ENCODE measurements around the gene ZNF224. TPM values are rescaled to one million over a fixed set of nuclear protein-coding genes. Genes with fewer than 3 reads are reported as not detected.

Gene ZNF224
- polyA plus RNA-seq, 2 of the 4 experiments (the other 2 are of a cell fraction) = 17.0 to 25.0 TPM

DNA sequence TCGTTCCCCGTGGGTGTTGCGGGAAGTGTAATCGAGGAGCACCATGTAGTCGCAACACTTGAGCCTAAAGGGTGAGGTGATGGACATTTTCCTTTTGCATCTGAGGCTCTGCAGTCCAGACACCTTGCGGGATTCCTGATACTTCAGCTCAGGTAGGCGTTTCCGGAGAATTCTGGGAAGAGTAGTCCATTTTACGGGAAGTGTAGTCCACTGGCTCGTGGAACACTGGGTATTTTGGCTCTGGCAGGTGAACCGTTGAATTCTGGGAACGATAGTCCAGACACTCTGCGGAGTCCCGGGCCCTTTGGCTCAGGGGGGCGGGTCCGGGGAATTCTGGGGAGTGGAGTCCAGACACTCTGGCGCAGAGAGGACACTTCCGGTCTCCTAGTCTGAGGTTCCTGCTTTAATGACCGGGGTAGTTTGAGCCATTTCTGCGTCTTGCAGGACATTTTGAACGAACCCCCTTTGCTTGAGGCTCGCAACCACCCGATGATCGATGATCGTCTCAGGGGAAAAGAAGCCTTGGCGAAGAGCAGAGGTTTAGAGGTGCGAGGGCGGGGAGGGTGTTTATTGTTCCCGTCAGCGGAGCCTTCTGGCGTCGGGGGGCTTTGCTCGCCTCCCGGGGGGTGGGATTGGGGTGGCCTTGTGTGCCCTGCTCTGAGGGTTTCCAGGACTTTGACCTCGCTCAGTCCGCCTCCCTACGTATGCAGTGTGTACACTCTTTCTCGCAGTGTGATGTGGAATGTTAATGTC, 42.3 kb upstream of the ZNF224 start, which contains the start of gene ZNF223:
Gene ZNF223, plus strand, starts transcription at position 387 of the 753 bp plus-strand sequence. CDS start 3,141 bp downstream, outside the sequence.
- ChIA-PET CTCF (no interaction called here), POLR2A (interaction anchor here (0.8 to 1.2 kb wide), 3 partner anchors 42 to 225 kb away, joined by 3 to 4 read pairs (median 3); partner anchors contain the start of genes ZNF224, ZNF227 and ZNF283)
- Histone ChIP-seq H3K9me3 (peaks cover 55% of the 10 kb centered on the region), H3K4me3 (peak within 1 kb of the TSS; percentile 74), H3K4me1 (no peaks in the 10 kb centered on the region), H3K4me2 (peak within 1 kb of the TSS; percentile 82), H3K27ac (peak within 1 kb of the TSS; percentile 71 to 83)
- TF ChIP-seq POLR2A (IDR thresholded peaks at IDR 0.05; ENCODE audit: low read length) (peak; percentile 27; the same call in 1 of the 2 replicates), MYC (IDR thresholded peaks at IDR 0.05; ENCODE audit: borderline replicate concordance, low read length) (peak; percentile 17; the same call in 1 of the 2 replicates), E2F6 (IDR thresholded peaks at IDR 0.05; ENCODE audit: borderline replicate concordance, low read depth) (0 out of 2 replicates have a peak, but pooled peaks have one; percentile 23), TP53 (CRISPR knock-in tag; IDR thresholded peaks at IDR 0.05) (no peak), GATA3 (IDR thresholded peaks at IDR 0.05; ENCODE audit: borderline replicate concordance) (peak; percentile 65; the same call in 1 of the 2 replicates), JUN (IDR thresholded peaks at IDR 0.05) (peak in 1 of 2 experiments; percentile 46; a peak in 1 of 5 replicates), FOXS1 (CRISPR knock-in tag; IDR thresholded peaks at IDR 0.05) (0 out of 2 replicates have a peak, but pooled peaks have one; percentile 2), PHF8 (IDR thresholded peaks at IDR 0.05; ENCODE audit: borderline replicate concordance, low read depth) (0 out of 2 replicates have a peak, but pooled peaks have one; percentile 34), MAX (IDR thresholded peaks at IDR 0.05) (peak; percentile 61)
- TF ChIP-seq, protein P1, sequence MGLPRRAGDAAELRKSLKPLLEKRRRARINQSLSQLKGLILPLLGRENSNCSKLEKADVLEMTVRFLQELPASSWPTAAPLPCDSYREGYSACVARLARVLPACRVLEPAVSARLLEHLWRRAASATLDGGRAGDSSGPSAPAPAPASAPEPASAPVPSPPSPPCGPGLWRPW (IDR thresholded peaks at IDR 0.05) = no peak
- DNase-seq (ENCODE audit: low read depth in 1 of 2, low spot score in 1 of 2) = peak; percentile 96 to 98
- peak; percentile 99 to 100 for ATAC-seq
- 2% methylated on average over 34 of the region's 38 CpGs for WGBS (ENCODE audit: missing lambda C conversion rate)
- peak; percentile 32 for FAIRE-seq

- Histone ChIP-seq H3K9me3 (peaks cover 79% of the 10 kb centered on the region), H3K4me2 (no peak overlapping the region), H3K4me3 (no peak overlapping the region), H3K4me1 (no peaks in the 10 kb centered on the region), H3K27ac (no peak overlapping the region)
- ChIA-PET POLR2A (no interaction called here), CTCF (interaction anchor here (0.6 kb wide), 1 partner anchor 444 kb away, joined by 3 read pairs; the partner anchor contains the start of gene ZNF180)
- ATAC-seq (no peak), DNase-seq (ENCODE audit: low read depth in 1 of 2, low spot score in 1 of 2) (no peak), FAIRE-seq (no peak)
- TF ChIP-seq MAFK (IDR thresholded peaks at IDR 0.05; ENCODE audit: partially characterized antibody) (no peak), RNF2 (IDR thresholded peaks at IDR 0.05; ENCODE audit: borderline replicate concordance, low read depth) (no peak), EHMT2 (IDR thresholded peaks at IDR 0.05; ENCODE audit: low read depth) (no peak), ZFP36 (IDR thresholded peaks at IDR 0.05; ENCODE audit: borderline replicate concordance, partially characterized antibody) (no peak), CBX8 (IDR thresholded peaks at IDR 0.05) (no peak), NFE2L2 (conservative IDR thresholded peaks at IDR 0.05; ENCODE audit: low read length) (no peak), ZNF302 (CRISPR knock-in tag; IDR thresholded peaks at IDR 0.05) (no peak), EP300 (IDR thresholded peaks at IDR 0.05) (no peak), GATA3 (IDR thresholded peaks at IDR 0.05; ENCODE audit: borderline replicate concordance) (no peak)
- TF ChIP-seq, protein P2, sequence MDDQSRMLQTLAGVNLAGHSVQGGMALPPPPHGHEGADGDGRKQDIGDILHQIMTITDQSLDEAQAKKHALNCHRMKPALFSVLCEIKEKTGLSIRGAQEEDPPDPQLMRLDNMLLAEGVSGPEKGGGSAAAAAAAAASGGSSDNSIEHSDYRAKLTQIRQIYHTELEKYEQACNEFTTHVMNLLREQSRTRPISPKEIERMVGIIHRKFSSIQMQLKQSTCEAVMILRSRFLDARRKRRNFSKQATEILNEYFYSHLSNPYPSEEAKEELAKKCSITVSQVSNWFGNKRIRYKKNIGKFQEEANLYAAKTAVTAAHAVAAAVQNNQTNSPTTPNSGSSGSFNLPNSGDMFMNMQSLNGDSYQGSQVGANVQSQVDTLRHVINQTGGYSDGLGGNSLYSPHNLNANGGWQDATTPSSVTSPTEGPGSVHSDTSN (IDR thresholded peaks at IDR 0.05) = no peak
- TF ChIP-seq, protein P3, sequence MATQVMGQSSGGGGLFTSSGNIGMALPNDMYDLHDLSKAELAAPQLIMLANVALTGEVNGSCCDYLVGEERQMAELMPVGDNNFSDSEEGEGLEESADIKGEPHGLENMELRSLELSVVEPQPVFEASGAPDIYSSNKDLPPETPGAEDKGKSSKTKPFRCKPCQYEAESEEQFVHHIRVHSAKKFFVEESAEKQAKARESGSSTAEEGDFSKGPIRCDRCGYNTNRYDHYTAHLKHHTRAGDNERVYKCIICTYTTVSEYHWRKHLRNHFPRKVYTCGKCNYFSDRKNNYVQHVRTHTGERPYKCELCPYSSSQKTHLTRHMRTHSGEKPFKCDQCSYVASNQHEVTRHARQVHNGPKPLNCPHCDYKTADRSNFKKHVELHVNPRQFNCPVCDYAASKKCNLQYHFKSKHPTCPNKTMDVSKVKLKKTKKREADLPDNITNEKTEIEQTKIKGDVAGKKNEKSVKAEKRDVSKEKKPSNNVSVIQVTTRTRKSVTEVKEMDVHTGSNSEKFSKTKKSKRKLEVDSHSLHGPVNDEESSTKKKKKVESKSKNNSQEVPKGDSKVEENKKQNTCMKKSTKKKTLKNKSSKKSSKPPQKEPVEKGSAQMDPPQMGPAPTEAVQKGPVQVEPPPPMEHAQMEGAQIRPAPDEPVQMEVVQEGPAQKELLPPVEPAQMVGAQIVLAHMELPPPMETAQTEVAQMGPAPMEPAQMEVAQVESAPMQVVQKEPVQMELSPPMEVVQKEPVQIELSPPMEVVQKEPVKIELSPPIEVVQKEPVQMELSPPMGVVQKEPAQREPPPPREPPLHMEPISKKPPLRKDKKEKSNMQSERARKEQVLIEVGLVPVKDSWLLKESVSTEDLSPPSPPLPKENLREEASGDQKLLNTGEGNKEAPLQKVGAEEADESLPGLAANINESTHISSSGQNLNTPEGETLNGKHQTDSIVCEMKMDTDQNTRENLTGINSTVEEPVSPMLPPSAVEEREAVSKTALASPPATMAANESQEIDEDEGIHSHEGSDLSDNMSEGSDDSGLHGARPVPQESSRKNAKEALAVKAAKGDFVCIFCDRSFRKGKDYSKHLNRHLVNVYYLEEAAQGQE (IDR thresholded peaks at IDR 0.05) = no peak
- TF ChIP-seq, protein P4, sequence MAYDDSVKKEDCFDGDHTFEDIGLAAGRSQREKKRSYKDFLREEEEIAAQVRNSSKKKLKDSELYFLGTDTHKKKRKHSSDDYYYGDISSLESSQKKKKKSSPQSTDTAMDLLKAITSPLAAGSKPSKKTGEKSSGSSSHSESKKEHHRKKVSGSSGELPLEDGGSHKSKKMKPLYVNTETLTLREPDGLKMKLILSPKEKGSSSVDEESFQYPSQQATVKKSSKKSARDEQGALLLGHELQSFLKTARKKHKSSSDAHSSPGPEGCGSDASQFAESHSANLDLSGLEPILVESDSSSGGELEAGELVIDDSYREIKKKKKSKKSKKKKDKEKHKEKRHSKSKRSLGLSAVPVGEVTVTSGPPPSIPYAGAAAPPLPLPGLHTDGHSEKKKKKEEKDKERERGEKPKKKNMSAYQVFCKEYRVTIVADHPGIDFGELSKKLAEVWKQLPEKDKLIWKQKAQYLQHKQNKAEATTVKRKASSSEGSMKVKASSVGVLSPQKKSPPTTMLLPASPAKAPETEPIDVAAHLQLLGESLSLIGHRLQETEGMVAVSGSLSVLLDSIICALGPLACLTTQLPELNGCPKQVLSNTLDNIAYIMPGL (CRISPR knock-in tag; IDR thresholded peaks at IDR 0.05; ENCODE audit: borderline replicate concordance) = no peak
- 85% methylated on average over 5 of the region's 5 CpGs for WGBS (ENCODE audit: missing lambda C conversion rate)
Observed at GRCh38 chr19:44055870-44056269, 38.3 kb upstream of the ZNF224 start.

Data from A549 (cell line).